NCI-H187 treated with DMSO at 0.1 percent for 48 hours (cell line): Measurements from ENCODE around the gene OVAAL.

ENCODE experiments used
- DNase-seq: peaks from one replicate; lab custom pipeline; 2025; lab: John Stamatoyannopoulos, UW

OVAAL gene

DNA sequence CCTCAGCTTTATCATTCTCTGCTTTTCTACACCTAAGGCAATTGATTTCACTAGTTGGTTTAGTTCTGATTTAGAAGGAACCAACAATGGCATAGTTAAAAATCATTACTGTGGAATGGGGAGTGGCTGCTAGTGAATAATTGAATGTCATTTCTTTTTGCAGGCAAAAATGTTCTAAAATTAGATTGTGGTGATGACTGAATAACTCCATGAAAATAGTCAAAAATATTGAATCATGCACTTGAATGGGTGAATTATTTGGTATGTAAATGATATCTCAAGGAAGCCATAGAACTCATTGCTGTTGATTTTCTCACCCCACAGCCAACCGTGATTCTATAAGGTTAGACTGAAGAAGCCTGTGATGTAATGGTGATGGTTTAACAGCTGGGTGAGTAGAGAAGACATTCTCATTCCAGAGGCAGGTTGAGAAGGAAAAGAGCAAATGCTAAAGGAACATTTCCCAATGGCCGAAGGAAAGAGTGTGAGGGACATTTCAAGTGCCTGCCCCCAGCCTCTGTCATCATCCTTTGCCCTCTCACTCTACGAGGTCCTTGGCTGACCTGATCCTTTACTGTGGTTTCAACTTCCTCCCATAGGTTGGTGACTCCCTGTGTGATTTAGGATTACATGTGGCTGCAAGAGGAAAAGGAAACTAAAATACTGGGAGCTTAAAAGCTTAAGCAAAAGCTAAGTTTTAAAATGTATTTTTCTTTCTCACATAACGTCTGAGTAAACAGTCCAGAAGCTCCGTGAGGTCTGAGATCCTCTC, 12.5 kb downstream of the OVAAL start:
- DNase-seq, result no peak

DNA sequence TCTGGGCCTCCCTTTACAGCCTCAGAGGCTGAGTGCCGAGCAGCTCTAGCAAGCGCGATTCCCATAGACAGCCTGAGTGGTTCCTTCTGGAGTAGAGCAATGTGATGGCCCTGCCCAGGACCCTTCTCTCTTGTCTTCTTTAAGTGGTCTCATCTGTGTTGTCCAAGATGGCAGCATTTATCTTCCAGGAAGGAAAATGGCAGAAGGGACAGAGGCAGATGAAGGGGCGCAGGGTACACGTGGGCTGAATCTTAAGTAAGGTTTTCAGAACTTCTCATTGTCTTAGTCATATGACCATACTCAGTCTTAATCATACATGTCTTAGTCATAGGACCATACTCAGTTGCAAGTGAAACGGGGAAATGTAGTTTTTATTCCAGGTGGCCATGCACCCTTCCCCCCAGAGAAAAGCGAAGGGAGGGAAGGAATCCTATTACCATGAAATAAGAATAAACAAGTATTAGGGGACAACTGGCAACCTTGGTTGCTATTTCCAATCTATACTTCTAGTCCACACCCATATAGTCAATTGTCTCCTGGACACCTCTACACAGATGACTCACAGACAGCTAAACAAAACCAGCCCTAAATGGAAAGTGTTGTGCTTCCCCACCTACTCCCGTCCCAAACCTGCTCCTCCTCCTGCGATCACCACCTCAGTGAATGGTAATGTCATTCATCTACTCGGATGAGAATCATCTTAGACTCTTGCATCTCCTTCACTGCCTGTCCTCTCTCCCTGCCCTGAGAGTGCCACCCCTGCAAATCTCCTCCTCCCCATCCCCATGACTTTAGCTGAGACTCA, 13.3 kb downstream of the OVAAL start:
- DNase-seq, result no peak

DNA sequence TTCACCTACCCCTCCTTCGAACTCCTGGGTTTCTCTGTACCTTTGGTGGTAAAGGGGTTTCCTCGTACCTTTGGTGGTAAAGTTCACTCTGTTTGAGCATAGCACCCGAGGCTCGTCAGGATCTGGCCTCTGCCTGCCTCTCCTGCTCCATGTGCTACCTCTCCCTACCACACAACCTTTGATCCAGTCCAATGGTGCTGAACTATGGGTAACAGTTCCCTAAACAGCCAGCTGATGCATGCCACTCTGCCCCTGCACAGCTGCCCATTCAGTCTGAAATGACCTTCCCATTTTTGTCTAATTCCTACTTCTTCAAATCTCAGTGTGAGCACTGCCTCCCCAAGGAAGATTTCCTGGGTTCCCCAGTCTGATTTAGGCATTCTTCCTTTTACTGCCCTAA, 14.0 kb downstream of the OVAAL start:
- no peak for DNase-seq

DNA sequence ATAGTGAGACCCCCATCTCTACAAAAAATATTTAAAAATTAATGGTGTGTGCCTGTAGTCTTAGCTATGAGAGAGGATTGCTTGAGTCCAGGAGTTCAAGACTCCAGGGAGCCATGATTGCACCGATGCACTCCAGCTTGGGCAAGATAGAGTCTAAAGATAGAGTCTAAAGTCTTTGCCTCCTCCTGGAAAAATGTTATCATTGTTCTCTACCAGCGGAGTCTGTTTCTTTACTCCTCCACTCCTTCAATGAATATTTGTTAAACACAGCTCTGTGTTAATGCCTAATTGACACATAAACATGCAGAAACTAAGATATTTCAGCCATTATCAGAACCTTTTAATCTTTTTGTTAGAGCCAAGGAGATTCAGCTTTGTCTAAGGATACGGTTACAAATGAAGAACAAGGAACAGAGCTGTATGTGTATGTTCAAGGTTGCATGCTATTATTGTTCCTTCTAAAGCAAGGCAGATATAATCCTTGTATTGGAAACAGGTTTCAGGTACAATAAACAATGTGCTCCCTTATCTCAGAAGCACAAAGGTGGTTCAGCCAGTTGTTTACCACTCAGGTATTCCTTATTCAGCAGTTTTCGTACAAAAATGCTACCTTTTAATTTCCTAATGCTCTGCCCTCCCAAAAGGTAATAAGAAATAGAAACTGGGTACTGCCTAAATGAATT, 15.4 kb downstream of the OVAAL start:
- DNase-seq, result no peak

DNA sequence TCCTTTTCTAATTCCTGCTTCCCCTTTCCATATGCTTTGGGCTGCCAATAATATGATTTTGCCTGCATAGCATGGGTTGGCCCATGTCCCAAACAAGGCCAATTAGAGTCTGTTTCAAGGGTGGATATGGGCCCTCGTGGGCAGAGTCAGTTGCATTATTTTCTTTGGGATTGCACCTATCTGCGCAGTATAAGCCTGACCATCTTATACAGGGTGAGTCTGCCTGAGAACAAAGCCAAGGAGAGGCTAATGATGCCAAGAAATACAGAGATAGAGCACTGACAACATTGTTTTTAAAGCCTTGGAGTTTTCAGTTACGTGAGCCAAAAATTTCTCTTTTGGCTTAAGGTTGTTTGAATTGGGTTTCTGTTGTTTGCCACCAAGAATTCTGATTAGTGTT, 18.6 kb downstream of the OVAAL start:
- no peak for DNase-seq

DNA sequence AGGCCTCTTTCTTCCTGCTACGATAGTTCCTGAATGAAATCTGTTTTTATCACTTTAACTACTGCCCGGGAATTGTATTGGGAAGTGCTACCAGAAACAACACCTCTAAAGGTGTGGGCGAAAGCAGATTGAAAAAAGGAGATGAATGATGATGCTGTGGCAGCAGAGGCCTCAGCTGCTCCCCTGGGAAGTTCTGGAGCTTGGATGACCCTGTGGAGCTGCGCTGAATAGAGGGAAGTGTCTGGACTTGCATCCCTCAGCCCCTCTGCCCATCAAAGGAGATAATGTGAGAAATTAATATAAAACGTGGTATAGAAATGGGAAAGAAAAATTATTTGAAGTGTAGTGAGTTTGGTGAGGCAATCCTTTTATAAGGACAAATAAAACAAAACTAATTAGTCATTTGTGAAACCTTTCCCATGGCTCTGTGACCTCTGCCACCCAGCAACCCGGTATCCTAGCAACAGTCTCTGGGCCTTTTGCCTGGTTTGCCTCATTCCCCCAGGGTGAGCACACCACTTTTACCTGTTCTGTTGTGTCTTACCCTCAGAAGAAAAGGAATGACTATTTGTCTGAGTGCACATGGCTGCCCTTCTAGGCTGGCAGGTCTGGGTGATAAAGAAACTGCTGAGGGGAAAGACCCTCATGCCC, 21.3 kb downstream of the OVAAL start:
- no peak for DNase-seq

DNA sequence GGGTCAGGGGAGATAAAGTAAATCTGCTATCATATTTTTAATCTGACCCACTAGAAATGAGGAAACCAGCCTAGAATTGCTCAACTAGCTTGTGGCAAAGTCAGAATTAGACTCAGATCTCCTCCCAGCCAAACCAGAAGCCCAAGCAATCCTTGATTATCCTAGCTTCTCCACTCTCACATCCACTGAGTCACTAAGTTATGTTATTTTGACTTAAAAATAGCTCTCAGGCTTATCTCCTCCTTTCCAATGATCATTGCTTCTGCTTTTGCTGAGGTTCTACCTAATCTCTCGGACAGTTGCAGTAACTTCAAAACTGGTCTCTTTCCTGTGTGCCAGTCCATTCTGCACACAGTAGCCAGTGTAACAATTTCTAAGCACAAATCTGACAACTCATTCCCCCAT, 22.9 kb downstream of the OVAAL start:
- no peak for DNase-seq

DNA sequence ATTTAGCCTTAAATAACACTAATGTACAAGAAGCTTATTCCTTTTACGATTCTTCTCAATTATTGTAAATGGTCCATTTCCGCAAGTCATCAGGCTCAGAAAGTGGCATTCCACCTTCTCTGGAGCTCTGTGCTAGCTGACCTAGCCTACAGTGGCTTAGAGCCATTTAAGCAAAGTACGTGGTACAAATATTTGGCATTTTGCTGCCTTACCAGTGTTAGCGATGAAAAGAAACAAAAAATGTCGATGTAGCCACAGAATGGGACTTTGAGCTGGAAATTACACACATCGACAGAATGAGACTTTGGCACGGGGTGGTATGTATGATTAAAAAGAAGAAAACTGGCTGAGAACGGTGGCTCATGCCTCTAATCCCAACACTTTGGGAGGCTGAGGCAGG, 26.1 kb downstream of the OVAAL start:
- DNase-seq, result no peak

DNA sequence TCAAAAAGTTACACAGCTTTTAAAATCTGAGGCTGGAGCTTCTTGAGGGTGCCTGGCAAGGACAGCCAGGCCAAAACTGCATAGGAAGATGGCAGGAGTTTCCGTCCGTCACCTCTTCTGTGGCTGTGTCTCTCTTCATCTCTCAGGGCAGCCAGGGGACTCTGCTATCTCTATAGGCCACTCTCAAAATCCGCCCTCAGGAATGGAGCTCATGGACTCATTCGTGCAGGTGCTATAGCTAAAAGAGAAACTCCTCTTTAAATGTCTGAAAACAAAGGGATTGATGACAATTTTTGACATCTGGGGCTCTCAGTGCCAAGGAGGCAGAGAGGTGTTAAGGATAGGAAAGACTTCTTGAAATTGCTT, 27.2 kb downstream of the OVAAL start:
- no peak for DNase-seq

DNA sequence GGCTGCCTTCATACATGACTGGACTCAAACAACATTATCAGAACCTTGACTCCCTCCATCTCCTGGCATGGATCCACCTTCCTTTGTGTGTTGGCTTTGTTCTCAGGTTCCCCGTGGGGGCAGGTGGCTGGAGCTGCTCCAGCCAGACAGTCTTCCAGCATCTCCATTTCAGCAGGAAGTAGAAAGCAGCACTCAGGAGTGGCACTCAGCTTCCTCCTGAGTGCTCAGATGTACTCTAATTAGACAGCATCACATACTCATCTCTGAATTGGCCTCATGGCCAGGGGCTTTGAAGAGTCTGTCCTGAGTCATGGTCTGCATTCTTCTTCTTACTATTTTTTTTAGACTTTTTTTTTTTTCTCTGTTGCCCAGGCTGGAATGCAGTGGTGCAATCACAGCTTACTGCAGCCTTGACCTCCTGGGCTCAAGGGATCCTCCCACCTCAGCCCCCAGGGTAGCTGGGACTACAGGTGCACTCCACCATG, 27.9 kb downstream of the OVAAL start:
- DNase-seq, result peak; percentile 99

DNA sequence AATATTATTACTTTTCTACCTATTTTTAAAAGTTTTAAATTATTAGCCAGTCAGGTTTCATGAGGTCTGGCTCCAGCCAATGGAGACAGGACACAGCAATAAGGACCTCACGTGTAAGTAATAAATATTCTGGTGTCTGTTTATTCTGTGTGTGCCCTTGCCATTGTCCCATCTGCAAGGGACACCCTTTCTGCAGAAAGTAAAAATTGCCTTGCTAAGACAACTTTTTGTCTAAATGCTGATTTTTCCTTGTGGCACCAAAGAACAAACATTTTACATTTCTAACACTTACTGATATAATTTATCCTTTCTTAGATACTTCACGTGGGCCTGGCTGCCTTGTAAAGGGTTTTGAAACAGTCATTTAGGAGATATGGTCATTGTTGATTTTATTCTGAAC, 29.4 kb downstream of the OVAAL start:
- DNase-seq, result no peak

DNA sequence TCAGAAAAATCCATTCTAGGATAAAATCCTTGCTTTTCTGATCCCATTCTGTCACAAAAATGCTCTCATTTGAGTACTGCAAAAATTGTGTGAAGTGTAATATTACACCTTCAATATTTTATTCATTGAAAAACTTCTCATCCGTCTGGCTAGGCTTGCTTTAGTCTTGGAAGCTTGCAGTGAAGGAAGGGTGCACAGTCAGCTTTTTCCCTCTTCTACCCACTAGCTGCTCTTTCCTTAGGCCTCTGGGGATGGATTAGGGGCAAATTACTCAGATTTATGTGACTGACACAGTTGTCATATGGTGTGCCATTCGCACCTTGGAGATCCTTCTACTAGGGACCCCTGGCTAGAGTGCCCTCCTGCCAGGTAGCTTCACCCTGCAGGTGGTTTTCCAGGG, 32.1 kb downstream of the OVAAL start:
- DNase-seq, result no peak

DNA sequence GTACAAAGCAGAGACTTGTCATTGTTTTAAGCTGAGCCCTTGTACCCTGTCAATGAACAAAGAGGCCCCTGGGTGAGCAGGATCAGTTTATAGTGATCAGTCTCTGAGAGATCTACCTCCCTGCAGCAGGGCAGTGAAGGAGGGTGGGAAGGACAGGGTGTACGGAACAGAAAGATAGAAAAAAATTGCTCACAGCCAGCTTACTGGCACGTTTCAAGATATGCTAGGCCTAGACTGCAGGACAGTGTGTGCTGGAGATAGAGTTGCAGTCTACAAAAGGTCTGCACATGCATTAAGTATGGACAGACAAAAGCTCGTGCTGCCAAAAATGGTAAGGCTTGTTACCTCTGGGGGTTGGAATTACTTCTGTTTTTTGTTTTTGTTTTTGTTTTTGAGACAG, 34.6 kb downstream of the OVAAL start:
- no peak for DNase-seq

DNA sequence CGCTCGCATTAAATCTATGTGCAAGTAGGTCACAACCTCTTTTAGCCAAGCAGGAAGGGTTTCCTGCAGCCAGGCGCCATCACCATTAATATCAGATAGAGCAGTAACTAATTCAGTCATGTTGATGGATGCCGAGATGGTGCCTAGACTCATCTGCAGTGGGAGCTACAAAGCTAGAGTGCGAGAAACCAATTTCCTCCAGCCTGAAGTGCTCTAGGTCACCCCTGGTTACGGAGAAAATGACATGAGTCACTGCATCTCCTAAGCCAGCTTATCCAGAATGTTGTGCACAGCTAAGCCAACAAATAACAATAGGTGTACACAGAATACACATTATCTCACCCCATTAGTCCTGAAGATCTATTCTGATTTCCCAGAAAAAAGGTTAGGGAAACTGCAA, 36.0 kb downstream of the OVAAL start:
- no peak for DNase-seq

DNA sequence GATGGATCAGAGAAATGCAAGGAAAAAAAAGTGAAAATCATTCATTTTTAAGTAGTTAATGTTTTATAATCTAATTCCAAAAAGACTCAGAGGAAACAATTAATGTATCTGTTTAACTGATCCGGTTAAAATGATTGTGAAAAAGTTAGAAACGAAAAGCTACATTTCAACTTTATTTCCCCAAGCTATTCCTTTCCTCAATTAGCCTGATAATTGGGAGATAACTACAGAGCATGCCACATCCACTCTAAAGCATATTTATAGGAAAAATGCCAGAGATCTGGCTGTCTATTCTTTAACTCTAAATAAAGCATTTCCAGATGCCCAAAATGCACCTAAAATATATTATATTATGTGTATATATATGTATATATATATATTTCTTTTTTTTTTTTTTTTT, 37.2 kb downstream of the OVAAL start:
- no peak for DNase-seq

DNA sequence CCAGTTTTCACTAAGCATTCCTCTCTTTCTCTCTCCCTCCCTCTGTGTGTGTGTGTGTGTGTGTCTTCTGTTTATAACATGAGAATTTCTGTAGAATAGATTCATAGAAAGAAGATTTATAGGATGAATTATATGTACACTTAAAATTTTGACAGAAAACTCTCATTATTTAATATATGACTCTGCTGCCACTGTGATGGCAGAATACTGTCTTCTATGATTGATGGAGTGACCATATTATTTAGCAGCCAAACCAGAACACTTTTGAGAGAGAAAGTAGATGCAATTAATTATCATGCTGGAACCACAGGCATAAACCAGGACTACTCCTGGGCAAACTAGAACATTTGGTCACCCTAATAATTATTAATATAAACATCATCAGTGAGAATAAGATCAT, 38.8 kb downstream of the OVAAL start:
- DNase-seq, result no peak

DNA sequence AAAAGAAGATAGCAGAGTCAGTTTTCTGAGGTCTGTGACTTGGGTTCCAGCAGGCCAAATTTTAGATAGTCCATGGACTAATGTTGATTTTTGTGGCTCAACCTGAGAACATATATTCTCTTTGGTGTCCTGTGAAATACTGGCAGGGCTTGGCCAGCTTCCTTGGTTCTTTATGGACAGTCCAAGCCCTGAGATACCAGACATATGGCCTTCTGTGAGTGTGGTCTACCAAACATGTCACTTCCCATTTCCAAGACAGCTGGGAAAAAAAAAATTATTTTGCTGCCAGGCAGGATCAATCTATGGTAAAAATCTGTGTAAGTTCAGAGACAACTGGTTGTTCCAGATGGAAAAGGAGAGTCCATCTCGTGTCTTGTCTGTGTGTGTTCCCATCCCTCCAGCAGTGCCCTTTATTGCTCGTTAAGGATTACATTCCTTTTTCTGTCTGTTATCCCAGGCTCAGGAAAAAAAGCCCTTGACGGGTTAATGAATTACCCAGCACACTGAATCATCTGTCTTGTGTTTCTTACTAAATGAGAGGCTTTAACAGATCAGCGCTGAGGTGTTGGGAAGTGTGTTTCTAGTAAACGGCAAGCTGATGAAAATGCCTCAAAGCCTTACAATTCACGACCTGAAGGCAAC, 39.7 kb downstream of the OVAAL start:
- DNase-seq, result no peak

DNA sequence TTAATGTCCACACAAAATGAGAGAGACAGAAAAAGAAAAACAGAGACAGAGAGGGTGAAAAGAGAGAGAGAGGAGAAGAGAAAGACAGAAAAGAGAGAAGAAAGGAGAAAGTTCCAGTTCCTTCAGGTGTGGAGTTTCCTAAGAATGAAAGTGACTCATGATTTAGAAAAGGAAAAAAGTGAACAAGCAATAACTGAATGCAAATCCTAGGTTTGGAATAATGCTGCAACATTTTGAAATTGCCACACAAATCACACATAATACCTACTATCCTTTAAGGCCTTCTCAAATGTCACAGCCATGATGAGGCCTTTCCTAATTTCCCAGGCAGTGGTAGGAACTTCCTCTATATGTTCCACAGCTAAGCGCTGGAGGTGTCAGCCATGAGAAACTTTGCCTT, 41.6 kb downstream of the OVAAL start:
- no peak for DNase-seq

DNA sequence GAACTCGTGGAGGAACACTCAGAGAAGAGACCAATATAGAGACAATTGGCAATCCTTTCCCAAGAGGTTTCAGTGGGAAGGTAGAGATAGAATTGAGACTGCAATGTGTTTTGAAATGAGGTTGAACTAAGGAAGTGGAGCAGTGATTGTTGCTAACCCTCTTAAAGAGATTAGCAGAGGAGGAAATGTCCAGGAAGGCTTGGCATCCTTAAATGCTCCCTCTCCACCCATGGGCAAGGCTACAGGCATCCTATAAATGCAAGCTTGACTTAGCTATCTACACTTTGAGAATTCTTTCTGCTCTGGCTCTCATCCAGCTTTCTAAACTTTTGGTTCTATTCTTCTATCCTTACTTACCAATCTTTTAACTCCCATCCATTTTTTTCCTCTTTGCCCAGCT, 42.7 kb downstream of the OVAAL start:
- no peak for DNase-seq

DNA sequence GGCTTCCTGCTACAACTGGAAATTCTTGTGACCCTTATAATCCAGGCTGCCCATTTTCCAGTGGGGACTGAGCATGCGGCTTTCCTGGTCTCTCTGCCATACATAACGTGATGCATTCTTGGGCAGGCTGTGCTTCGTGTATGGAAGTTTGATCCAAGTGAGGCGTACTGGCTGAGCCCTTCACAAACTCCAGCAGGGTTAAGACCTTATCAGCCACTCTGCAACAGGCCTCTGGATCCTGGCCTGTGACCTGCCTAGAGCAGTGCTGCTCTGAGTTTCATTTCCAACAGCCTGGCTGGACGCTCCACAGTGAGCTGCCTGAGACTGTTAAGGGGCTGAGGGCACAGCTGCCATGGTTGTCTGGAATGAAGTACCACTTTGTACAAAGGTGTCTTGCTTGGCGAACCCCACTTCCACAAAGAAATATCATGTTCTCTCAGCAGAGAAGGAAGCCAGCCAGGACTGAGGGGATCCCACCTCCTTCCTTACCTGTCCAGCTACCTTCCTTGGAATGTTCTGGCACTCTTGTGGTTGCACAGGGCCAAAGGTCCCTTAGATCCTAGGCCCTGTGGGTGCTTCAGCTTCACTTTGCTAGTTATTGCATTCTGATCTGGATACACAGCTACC, 44.6 kb downstream of the OVAAL start:
- DNase-seq, result no peak

DNA sequence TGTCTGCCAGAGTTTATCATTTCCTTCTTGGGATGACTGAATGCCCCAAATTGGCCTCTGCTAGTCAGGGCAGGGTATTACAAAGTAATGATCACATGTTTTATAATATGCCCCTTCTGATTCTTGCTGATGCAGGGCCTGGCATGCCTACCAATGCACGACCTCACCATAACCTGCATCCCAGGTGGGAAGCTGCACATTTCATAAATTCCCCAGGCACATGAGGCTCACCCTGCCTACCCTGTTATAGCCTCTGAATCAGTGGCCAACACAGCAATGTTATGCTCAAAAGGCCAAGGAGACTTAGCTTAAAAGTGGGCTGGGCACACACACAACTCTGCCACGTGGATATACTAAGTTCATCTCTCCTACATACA, 45.1 kb downstream of the OVAAL start:
- no peak for DNase-seq

DNA sequence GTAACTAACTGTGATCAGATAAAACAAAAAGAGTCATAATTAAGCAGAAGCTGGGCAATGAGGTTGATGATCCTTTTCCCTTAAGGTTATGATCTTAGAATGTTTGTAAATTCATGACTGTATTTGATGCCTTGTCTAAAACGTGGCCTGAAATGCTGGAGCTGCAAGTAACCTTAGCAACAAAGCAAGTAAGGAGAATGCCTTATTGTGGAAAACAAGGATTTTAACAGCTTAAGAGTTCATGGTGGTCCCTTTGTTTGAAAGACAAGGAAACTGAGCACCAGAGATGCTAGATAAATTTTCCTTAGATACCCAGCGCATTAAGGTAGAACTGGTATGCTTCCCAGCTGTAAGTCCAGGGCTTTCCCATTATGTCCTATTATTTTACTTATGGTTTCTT, 47.4 kb downstream of the OVAAL start:
- no peak for DNase-seq
